A549 treated with GW870086 at 1 μM for 4 hours (cell line): Measurements from ENCODE around the gene SLC25A13. TPM values are rescaled to one million over a fixed set of nuclear protein-coding genes. Genes with fewer than 3 reads are reported as not detected.

Source experiments
- total RNA-seq: library from RNA; stranded (reverse); fragments of 200-300 nt; extraction: Qiagen RNA extraction; gene quantifications from 5 replicates; pipeline ENCODE4 v1.2.3, GENCODE V29; 2022; ENCODE audit warnings: low read depth

The SLC25A13 gene
- 31.8 to 38.5 TPM (median 33.5 TPM) in 5 replicates for total RNA-seq

GRCh38 chr7:96321658-96322372, at the start of gene SLC25A13:
Gene SLC25A13 (minus strand): TSS chr7:96322098. CDS start chr7:96321956, 142 bp downstream.

